Hippocampal formation (tissue), 2 donors: Measurements from ENCODE around the gene PAK4.

Experiments used
- DNase-seq, 2 donors: peaks; one replicate each; lab custom pipeline; 2025; lab: John Stamatoyannopoulos, UW

Gene PAK4

DNA sequence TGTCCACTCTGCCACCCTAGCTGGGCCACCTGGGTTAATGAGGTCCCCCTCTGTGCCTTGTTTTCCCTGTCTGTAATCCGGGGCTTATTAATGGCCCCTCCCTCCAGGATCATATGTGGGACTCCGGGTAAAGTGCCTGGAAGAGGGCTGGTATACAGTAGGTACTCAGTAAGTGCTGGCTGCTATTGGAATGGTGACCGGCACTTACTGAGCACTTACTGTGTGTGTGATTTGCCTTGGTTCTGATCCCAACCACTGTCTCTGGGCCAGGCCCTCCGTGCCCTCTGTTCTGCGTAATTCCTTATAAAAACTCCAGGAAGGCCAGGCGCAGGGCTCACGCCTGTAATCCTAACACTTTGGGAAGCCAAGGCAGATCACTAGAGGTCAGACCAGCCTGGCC, 40.3 kb downstream of the PAK4 start:
- DNase-seq, result no peak

DNA sequence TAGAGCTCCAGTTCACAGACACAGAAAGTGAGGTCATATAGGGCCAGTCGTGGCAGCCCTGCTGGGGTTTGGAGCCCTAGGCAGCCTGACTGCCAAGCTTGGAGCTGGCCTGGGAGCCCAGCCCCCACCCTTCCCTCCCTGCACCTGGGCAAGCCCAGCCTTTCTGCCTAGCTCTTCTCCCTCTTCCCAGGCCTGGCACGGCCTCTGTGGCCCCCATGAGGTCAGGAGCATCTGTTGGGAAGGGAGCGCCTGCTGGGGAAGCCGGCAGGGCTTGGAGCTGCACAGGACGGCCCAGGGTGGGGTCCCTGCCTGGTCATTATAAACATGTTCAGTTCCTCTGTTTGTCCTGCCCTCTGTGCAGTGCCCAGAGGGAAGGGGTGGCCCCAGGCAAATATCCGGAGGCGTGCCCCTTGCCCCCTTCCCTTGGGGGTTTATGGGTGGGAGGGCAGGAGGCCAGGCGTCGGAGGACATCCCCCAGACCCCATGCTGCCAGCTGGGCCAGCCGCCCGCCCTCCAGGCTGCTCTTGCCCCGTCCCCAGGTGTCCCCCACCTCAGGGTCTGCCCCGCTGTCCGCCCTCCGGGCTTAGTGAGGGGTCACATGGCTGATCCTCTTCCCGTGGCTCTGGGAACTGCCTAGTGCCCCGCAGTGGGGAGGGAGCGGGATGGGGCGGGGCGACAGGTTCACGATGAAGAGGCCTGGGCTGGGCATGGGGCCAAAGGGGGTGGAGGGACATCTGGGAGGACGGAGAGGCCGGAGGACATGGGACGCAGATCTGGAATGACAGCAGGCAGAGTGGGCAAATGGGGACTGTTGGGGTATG, 41.2 kb downstream of the PAK4 start:
- DNase-seq, result no peak

GRCh38 chr19:39167461-39168257, 42.1 kb downstream of the PAK4 start:
- DNase-seq, result no peak

DNA sequence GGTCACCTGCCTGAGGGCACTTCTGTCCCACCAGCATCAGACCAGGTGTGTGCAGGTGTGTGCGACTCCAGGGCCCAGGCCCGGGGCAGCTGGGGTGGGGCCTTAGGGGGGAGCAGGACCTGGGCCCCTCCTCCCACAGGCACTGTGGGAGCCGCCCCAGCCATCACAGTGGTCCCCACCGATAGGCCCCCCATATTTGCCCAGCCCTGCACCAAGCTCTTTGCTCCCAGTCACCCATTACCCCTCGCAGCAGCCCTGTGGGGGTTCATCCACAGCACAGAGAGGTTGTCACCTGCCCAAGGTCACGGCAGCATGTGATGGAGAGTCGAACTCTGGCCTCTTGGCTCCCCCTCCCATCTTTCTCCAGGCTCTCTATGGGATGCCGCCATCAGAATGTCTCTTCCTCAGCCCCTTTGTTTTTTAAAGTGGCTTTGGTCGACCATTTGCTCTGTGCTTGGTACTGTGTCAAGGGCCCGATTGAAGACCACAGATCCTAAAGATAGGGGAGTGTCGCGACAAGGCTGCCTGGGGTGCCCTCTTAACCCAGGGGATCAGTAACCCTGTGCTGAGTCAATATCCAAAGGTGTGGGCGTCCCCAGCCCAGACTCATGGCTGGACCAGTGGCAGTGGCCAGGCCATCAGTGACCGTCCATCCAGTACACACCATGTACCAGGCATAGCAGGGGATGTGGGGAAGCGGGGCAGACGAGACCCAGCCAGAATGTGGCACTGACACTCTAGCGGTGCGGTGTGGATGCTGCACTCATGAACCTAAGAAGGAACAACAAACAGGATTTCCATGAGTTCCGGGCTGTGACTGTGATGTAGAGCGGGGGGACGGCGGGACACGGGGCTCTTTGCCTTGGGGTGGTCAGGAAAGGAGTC, 42.9 kb downstream of the PAK4 start:
- no peak for DNase-seq

- no peak for DNase-seq
These were observed 43.7 kb downstream of the PAK4 start for GRCh38 chr19:39169143-39169810.

DNA sequence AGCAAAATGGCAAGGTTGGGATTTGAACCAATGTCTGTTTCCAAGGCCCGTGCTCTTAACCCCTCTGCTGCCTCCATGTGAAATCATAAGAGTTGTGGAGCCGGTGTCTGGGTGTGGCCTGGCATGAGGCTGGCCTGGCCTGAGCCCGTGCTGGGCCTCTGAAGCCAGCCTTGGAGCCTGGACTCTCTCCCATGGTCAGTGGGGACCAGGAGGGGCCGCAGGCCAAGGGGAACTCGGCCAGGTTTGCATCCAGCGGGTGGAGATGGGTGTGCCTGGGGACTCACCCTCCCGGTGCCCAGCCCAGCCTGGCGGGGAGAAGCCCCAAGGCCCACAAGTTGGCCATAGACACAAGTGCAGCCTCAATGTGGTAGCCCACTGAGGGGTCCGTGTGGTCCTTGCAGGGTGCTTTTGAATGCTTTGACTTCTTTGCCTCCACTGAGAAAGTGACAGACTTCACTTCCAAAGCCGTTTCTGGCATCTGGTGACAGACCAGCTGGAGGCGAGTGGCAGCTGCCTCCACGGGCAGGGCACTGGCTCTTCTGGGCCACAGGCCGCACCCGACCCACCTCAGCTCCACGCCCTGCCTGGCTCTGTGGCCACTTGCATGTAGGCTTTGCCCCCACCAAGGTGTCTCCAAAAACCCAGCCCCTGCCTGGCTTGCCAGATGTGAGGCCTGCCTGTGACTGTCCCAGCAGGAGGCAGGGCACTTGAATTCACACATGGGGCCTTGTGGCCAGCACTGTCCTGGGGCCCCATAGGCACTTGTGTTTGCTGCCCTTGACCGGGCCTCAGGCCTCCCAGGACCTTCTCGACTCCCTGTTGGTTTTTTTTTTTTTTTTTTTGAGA, 45.0 kb downstream of the PAK4 start:
- no peak for DNase-seq

- no peak for DNase-seq
These were observed 46.2 kb downstream of the PAK4 start for GRCh38 chr19:39171479-39172465.

- DNase-seq, result no peak
These were observed 47.3 kb downstream of the PAK4 start for GRCh38 chr19:39172700-39173501.

- no peak for DNase-seq
These were observed 48.0 kb downstream of the PAK4 start for GRCh38 chr19:39173502-39173991.

- DNase-seq, result no peak
These were observed 48.6 kb downstream of the PAK4 start for GRCh38 chr19:39174142-39174541.

DNA sequence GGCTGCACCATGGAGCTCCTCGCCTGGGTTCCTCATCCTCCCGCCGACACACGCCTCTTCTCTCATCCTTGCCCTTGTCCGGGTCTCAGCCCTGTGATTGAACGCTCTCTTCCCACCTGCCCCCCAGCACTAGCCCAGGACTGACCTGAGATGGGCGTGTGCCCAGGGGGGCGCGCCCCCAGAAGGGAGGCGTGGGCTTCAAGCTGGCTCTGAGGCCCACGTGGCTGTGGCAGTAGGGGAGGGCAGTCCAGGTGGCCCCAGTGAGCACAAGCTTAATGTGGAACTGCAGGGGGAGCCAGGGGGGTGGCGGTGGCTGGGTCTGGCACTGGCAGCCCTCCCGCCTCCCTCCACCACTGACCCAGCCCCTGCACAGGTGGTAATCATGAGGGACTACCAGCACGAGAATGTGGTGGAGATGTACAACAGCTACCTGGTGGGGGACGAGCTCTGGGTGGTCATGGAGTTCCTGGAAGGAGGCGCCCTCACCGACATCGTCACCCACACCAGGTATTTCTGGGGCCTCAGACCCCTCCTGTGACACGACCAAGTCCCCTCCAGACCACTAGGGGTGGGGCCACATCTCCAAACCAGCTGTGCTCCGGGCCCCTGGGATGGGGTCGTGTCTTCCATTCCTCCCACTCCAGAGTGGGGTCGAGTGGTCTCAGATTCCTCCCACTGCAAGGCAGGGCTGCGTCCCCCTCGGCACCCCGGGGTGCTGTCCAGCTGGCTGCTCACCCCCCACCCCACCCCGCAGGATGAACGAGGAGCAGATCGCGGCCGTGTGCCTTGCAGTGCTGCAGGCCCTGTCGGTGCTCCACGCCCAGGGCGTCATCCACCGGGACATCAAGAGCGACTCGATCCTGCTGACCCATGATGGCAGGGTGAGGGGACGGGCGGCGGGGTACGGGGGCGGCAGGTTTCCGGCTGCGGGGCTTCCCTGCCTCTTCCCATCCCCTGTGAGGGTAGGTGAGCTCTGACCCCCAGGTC, 49.3 kb downstream of the PAK4 start:
- DNase-seq, result no peak

DNA sequence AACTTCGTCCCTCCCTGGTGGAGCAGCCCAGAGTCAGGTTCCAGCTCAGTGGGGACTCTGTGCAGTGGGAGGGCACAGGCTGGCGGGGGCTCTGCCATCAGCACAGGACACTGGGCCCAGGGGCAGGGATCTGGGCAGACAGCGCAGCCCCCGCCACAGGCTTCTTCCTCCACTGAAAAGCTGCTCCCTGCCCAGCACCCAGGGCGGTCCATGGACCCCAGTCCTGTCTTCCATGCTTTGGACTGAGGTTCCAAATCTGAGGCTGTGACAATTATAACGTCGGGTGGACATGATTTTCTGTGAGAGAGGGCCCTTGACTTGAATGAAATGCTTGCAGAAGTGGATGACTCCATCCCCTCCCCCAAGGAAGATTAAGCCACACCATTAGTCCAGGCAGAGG, 50.0 kb downstream of the PAK4 start:
- no peak for DNase-seq

GRCh38 chr19:39177110-39177699, 51.6 kb downstream of the PAK4 start:
- DNase-seq, result no peak

DNA sequence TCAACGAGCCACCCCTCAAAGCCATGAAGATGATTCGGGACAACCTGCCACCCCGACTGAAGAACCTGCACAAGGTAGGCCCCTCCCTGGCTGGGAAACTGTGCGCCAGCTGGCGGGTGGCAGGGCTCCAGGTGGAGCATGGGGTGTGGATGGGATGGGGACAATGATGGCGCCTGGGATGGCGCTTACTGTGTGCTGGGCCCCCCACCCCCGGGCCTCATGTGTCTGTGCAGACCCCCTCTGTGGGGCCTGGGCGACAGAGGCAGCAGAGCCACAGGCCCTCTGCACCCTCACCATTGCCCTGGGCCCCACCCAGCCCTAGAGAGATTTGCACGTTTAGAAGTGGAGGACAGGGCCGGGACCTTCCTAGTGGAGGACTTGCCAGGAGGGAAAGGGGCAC, 52.1 kb downstream of the PAK4 start:
- no peak for DNase-seq

- DNase-seq, result no peak
These were observed 52.9 kb downstream of the PAK4 start for GRCh38 chr19:39178296-39179006.

DNA sequence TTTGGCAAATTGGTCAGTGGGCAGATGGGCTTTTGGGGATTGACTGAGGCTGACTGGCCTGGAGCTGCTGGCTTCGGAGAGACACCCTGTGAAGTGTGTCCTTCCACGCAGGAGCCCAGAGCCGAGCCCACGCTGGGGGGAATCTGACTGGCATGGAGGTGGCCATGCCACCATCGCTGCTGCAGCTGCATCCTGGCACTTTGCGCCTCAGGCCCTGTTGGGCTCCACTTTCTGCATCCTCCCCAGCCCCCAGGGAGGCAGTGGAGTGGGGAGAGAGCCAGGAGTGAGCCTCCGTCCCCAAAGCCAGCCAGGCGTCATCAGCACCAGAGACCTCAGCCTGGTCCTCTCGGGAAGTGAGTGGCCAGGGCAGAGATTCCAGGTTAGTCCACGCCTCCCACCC, 54.2 kb downstream of the PAK4 start:
- no peak for DNase-seq
